Measurements from ENCODE around the gene DHDDS. TPM values are rescaled to one million over a fixed set of nuclear protein-coding genes. Genes with fewer than 3 reads are reported as not detected.

Gene DHDDS
- total RNA-seq, 4 donors from 2014 or later, result 67.1 to 146 (median 79.5) TPM

DNA sequence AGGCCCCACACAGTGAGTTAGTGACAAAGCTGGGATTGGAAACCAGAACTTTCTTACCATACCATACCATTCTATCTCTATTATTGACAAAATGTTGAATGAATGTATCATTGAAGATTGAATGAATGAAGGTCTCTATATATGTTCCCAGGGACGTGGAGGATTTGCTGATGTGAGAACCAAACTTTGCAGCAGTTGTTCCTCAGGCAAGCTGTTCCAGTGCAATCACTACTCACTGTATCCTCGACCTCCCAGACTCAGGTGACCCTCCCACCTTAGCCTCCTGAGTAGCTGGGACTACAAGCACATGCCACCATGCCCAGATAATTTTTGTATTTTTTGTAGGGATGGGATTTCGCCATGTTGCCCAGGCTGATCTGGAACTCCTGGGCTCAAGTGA lies 33.1 kb upstream of the DHDDS start:
- TF ChIP-seq, protein P1, sequence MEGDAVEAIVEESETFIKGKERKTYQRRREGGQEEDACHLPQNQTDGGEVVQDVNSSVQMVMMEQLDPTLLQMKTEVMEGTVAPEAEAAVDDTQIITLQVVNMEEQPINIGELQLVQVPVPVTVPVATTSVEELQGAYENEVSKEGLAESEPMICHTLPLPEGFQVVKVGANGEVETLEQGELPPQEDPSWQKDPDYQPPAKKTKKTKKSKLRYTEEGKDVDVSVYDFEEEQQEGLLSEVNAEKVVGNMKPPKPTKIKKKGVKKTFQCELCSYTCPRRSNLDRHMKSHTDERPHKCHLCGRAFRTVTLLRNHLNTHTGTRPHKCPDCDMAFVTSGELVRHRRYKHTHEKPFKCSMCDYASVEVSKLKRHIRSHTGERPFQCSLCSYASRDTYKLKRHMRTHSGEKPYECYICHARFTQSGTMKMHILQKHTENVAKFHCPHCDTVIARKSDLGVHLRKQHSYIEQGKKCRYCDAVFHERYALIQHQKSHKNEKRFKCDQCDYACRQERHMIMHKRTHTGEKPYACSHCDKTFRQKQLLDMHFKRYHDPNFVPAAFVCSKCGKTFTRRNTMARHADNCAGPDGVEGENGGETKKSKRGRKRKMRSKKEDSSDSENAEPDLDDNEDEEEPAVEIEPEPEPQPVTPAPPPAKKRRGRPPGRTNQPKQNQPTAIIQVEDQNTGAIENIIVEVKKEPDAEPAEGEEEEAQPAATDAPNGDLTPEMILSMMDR (IDR thresholded peaks at IDR 0.05; ENCODE audit: low read depth), result no peak

DNA sequence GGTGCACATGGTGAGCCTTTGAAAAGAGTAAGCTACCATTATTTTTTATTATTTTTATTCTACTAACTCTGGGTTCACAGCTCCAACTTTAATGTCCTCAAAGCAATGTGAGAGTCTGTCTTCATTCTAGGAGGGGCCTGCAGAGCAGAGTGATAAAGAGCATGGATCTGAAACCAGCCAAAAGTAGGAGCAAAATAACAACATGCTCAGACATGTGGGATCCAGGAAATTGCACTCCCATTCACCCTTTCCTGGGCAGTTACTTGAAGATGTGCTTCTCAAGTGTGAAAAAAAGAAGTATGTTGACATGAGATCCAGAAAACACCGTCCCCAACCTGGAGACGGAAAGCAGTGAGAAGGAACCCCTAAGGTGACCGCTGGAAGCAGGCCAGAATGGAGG lies 30.2 kb upstream of the DHDDS start:
- TF ChIP-seq, protein P1 (IDR thresholded peaks at IDR 0.05; ENCODE audit: low read depth), result no peak

DNA sequence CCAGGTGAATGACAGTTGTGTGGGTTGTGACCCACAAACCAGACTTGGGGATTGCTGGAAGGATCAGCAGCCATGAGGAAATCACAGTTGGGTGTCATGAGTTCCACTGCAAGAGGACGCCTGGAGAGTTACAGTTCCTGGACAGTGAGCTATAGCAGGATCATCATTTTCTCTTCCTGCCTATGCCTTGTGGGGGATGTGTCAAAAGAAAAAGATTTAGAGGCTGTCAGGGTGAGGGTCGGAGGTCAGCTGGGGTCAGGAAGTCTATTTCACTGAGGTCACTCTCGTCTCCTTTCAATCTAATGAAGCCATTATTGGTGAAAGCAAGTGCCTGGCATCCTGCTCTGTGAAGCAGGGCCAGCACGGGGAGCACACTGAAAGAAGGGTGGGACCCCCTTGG lies 28.5 kb upstream of the DHDDS start:
- TF ChIP-seq, protein P1 (IDR thresholded peaks at IDR 0.05; ENCODE audit: low read depth), result no peak

DNA sequence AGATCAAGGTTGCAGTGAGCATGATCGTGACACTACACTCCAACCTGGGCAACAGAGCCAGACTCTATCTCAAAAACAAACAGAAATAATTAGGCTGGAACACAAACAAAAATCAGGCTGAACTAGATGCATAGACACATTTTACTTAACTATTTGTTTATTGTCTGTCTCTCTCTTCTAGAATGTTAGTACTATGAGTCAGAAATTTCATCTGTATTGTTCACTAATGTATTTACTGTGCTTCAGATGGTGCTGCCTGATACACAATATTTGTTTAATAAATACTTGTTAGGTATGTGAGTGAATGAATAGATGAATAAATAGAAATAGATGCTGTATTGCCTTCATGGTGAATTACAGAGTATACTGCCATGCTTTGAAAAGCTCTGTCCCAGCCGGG lies 27.5 kb upstream of the DHDDS start:
- TF ChIP-seq, protein P1 (IDR thresholded peaks at IDR 0.05; ENCODE audit: low read depth), result no peak

DNA sequence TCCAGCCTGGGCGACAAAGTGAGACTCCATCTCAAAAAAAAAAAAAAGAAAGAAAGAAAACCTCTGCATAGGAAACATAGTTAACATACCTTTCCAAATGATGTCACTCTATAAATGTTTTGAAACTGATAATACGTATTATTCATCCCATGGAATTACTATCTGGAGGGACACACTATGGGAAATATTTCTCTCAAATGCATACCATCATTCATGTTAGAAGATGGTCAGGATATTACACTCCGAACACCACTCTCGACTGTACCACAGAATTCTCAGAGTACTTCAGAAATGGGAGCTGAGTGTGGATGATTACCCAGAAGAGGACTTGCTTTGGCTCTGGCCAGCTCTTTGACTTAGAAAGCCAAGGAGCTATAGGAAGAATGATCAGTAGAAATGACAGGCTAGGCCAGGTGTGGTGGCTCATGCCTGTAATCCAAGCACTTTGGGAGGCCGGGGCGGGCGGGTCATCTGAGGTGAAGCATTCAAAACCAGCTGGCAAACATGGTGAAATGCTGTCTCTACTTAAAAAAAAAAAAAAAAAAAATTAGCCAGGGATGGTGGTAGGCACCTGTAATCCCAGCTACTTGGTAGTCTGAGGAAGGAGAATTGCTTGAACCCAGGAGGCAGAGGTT lies 26.7 kb upstream of the DHDDS start:
- TF ChIP-seq, protein P1 (IDR thresholded peaks at IDR 0.05; ENCODE audit: low read depth), result no peak

DNA sequence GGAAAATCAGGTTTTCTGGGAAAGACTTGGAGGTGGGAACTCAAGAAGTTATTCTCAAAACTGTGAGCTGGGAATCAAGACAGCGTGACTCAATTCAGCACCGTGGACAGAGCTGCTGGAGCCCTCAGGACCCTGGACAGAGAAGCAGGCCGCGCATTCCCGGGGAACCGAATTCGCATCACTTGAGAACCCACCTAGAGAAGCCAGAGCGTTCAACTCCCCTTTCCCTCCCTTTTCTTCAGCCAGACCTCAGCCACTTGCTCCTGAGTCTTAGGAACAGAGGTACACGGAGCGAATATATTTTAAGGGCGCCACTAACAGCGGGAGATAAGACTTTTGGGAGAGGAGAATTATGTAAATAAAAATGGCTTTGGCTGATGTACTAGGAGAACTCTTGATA lies 23.5 kb upstream of the DHDDS start:
- TF ChIP-seq, protein P1 (IDR thresholded peaks at IDR 0.05; ENCODE audit: low read depth), result no peak

DNA sequence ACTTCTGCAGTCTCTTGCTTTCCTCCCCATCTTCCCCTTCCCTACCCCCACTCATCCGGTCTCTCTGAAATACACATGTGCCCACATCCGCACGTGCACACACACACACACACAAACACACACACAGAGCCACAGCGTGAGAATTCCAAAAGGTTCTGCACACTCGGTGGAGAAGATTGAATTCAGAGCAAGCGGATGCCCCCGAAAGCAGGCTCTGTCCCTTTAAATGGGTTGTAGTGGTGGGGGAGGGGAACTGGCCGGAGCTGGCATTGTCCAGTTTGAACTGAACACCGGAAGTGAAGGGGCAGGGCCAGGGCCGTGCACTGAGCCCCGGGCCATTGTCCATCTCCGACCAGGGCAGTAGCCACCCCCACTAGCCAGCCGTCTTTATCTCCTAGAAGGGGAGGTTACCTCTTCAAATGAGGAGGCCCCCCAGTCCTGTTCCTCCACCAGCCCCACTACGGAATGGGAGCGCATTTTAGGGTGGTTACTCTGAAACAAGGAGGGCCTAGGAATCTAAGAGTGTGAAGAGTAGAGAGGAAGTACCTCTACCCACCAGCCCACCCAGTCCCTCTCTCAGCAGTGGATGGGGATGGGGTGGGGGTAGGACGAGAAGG lies 22.8 kb upstream of the DHDDS start:
- TF ChIP-seq, protein P1 (IDR thresholded peaks at IDR 0.05; ENCODE audit: low read depth), result no peak
